SK-N-MC (cell line): ENCODE data around the gene PBX4.

Source experiments
- DNase-seq: peaks from one replicate; pipeline ENCODE4 v3.0.0-alpha.2; 2011; ENCODE audit warnings: low read depth, low spot score
- H3K27ac ChIP-seq: fragments of 200-600 bp; sonication (generic); 2 replicates; pipeline ENCODE4 v1.5.1; 2016; ENCODE audit warnings: mixed run types
- H3K36me3 ChIP-seq: fragments of 200-600 bp; sonication (generic); 2 replicates; pipeline ENCODE4 v1.6.1; 2017; ENCODE audit warnings: antibody characterized with exemption, low read length, mixed read lengths; ENCODE audit not compliant: insufficient read depth
- H3K4me3 ChIP-seq: fragments of 200-600 bp; sonication (generic); 2 replicates; pipeline ENCODE4 v1.5.1; 2016
- H3K9ac ChIP-seq: fragments of 200-600 bp; sonication (generic); 2 replicates; pipeline ENCODE4 v1.8.0; 2017; ENCODE audit warnings: mixed run types, mixed read lengths; ENCODE audit not compliant: insufficient read length
- H3K9me3 ChIP-seq: fragments of 200-600 bp; sonication (generic); 2 replicates; pipeline ENCODE4 v1.6.1; 2017; ENCODE audit warnings: low read depth, mild to moderate bottlenecking, antibody characterized with exemption, low read length, moderate library complexity, mixed read lengths
- EZH2 ChIP-seq: fragments of 200-600 bp; sonication (generic); IDR thresholded peaks from one replicate; pipeline ENCODE4 v1.6.1; 2017; ENCODE audit warnings: antibody characterized with exemption
- FOXP2 ChIP-seq: optimal IDR thresholded peaks from 2 replicates; pipeline ENCODE3; 2011; ENCODE audit warnings: mild to moderate bottlenecking, moderate library complexity; ENCODE audit not compliant: insufficient read depth; ENCODE audit errors: extremely low read length, control extremely low read depth
- POLR2AphosphoS5 ChIP-seq: IDR thresholded peaks from 2 replicates; pipeline ENCODE4 v1.6.1; 2012; ENCODE audit warnings: mild to moderate bottlenecking, low read depth, low read length, borderline replicate concordance

The PBX4 gene

DNA sequence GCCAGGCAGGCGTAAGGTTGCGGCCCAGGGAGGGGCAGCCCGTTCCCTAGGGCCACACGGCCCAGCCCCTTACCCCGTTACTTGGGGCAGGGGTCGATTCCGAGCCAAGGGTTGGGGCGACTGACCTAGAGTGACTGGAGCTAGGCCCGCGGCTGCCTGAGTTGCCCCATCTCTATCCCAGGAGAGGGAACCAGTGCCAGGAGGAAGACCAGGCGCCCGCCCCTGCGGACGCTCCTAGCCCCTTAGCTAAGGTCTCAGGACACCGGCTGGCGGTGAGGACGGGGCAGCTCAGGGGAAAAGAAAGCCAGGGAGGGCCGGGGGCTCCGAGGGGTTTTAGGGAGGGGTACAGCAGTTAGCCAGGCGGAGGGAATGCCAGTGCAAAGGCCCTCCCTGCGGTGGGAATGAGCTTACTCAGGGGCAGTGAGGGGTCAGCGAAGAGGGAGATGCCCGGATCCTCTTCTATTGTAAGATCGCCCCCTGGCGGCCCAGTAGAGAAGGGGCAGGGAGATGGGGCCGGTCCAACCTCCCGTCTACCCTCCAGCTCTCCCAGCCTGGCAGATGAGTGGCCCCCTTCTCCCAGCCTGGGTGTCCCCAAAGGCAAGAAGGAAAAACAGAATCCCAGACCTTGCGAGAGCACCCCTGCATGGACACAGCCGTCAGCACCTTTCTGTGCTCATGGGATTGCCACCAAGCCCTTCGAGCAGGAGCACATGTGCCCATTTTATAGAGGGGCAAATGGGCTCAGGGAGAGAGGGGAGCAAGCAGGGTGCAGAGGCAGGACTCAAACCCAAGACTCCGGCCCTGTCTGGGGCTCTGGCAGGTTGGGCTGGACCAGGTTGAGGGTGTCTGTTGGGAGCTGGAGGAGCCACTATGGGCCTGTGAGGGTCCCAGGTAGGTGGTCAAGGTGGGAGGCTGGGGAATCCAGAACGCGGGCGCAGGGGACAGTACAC is 64.1 kb downstream of the PBX4 start:
- H3K36me3 ChIP-seq: no peaks in the 10 kb centered on the region
- H3K9ac ChIP-seq: no peak overlapping the region
- H3K9me3 ChIP-seq: no peaks in the 10 kb centered on the region
- TF ChIP-seq POLR2AphosphoS5 (no peak), EZH2 (no peak), FOXP2 (no peak)
- DNase-seq: no peak
- H3K27ac ChIP-seq: no peak overlapping the region
- no peak overlapping the region for H3K4me3 ChIP-seq

DNA sequence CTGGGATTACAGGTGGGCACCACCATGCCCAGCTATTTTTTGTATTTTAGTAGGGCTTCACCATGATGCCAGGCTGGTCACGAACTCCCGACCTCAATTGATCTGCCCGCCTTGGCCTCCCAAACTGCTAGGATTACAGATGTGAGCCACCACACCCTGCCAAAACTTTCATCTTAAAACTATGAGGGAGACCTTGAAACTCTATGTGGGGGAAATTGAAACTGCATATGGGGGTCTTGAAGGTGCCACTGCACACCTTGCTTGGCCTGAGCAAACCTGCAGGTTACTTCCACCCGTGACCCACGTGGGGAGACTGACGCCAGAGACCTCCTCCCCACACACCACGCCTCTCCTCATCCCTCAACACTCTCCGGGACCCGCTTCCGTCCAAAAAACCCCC is 64.8 kb downstream of the PBX4 start:
- no peaks in the 10 kb centered on the region for H3K36me3 ChIP-seq
- TF ChIP-seq FOXP2 (no peak), POLR2AphosphoS5 (no peak), EZH2 (no peak)

DNA sequence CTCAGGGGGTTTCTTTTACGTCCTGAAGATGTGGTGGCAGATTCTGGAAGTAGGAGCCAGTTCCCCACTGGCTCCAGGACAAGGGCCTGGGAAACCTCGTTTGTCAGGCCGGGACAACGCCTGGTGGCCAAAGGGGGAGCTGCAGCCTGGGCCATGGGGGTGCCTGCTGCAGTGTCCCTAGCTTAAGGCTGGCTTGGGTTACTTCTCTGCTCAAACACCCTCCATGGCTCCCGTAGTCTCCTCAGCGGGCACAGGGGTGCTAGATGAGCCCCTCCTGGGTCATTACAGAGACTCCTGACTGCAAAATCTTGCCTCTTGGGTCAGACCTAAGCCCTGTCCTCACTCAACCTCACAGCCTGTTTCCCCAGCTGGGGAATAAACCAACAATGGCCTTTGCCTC is 65.7 kb downstream of the PBX4 start:
- Histone ChIP-seq H3K4me3 (no peak overlapping the region), H3K9me3 (no peaks in the 10 kb centered on the region), H3K9ac (no peak overlapping the region), H3K27ac (no peak overlapping the region), H3K36me3 (no peaks in the 10 kb centered on the region)
- TF ChIP-seq EZH2: no peak
- TF ChIP-seq POLR2AphosphoS5: no peak
- TF ChIP-seq FOXP2: no peak
- DNase-seq: no peak

More for the DNA sequence above, 64.8 kb downstream of the PBX4 start:
- no peak for DNase-seq
- no peak overlapping the region for H3K27ac ChIP-seq
- no peak overlapping the region for H3K9ac ChIP-seq
- H3K4me3 ChIP-seq: no peak overlapping the region
- no peaks in the 10 kb centered on the region for H3K9me3 ChIP-seq

DNA sequence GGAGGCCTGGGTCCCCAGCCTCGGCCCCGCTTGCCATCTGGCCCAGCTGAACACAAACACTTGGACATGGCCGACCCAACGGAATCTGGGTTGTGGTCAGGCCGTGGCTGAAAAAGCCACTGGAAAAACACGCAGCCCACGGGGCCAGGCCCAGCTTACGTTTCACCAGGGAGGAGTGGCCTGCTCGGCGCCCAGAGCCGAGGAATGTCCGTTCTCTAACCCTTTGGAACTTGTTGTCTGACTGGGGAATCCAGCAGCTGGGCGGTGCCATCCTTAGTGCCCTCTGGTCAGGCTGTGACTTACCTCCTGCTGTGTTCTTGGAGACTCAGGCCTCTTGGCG is 66.7 kb downstream of the PBX4 start:
- Histone ChIP-seq H3K9ac (no peak overlapping the region), H3K27ac (no peak overlapping the region), H3K9me3 (no peaks in the 10 kb centered on the region), H3K36me3 (no peaks in the 10 kb centered on the region), H3K4me3 (no peak overlapping the region)
- no peak for TF ChIP-seq FOXP2
- no peak for TF ChIP-seq POLR2AphosphoS5
- no peak for TF ChIP-seq EZH2
- no peak for DNase-seq

DNA sequence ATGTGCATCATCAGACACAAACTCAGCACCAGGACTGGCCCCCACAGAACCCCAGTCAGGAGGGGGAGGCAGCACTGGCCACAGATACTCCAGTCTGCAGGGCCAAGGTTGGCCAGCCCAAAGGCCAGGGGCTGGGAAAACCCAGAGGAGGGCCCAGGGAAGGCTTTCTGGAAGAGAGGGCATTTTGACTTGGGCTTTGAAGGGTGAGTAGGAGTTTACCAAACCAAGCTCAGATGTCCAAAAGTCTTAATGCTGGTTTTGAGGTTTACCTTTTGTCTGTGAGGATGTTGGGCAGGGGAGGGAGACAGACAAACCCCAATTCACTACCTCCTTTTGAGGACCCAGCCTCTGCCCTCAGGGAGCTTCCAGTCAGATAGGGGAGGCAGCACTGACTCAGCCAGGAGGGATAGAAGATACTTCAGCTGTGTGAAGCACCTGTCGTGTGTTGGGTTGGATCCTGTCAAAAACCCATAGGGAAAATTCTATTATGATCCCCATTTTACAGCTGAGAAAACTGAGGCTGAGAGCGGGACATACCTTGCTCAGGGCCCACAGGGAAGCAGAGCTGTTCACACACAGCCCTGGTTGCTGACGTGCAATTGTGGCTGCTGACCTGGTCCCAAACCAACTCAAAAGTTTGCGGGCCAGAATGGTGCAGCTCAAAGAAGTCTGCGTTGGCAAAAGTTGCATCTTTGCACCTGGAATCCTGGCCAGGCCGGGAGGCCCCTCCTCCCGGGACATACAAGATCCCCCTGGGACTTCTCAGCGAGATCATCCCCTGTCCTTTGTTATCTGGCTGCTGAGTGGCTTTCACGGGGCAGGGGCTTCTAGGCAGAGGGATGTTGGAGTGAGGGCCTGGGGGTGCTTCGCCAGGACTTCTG is 67.3 kb downstream of the PBX4 start:
- DNase-seq: no peak
- H3K9me3 ChIP-seq: no peaks in the 10 kb centered on the region
- no peak overlapping the region for H3K27ac ChIP-seq
- TF ChIP-seq FOXP2 (no peak), POLR2AphosphoS5 (no peak), EZH2 (no peak)
- no peak overlapping the region for H3K9ac ChIP-seq
- no peaks in the 10 kb centered on the region for H3K36me3 ChIP-seq
- no peak overlapping the region for H3K4me3 ChIP-seq

DNA sequence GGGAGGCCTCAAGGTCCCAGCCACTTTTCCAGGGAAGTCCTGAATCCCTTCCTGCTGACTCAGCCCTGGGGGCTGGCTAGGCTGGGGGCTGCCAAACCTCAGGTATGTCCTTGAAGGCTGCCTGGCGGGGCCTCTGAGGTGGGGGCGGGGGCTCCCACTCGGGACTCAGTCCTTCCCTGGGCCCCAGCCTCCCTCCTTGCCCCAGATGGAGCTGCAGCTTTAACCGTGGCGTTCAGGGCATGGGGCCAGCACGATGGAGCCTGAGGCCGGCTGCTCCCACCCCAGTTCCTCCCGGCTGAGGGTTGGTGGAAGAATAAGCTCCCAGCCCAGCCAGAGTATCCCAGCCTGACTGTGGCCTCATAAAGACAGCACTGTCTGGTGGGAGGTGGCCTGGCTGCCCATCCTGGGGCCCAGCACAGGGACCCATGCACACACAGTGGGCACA is 68.0 kb downstream of the PBX4 start:
- no peak overlapping the region for H3K9ac ChIP-seq
- no peak overlapping the region for H3K4me3 ChIP-seq
- DNase-seq: no peak
- no peaks in the 10 kb centered on the region for H3K36me3 ChIP-seq
- H3K27ac ChIP-seq: no peak overlapping the region
- no peak for TF ChIP-seq EZH2
- no peak for TF ChIP-seq POLR2AphosphoS5
- TF ChIP-seq FOXP2: no peak
- H3K9me3 ChIP-seq: no peaks in the 10 kb centered on the region

DNA sequence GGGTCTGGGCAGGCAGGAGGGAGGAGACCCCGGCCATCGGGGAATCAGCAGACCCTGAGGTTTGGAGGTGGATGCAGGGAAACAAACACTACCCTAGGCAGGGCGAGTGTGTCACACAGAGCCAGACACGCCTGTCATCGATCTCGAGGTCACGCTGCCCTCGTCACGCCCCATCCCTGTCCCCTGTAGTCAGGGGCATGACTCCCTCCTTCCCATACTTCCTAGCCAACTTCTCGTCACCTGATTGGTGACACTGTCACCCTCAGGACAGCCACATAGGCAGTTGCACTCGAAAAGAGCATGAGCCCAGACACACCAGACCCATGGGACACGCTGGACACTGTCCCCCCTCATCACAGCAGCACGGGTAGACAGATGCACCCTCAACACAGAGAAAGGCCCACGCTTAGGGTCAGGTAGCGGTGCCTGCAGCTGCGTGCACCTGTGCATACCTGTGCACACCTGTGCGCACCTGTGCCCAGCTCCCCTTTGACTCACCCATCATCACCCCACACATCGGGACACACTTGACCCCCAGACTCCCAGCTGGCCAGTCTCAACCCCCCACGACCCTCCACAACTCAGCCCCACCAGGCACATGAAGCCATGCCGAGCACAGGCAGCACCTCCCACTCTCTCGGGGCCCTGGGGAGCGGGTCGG is 68.6 kb downstream of the PBX4 start:
- TF ChIP-seq EZH2 (no peak), FOXP2 (no peak), POLR2AphosphoS5 (no peak)
- Histone ChIP-seq H3K9me3 (no peaks in the 10 kb centered on the region), H3K9ac (no peak overlapping the region), H3K27ac (no peak overlapping the region), H3K4me3 (no peak overlapping the region), H3K36me3 (no peaks in the 10 kb centered on the region)
- no peak for DNase-seq
